Measurements from ENCODE around the gene RAPGEF5. TPM values are rescaled to one million over a fixed set of nuclear protein-coding genes. Genes with fewer than 3 reads are reported as not detected.

The RAPGEF5 gene
- total RNA-seq, result 5.8 and 6.3 TPM in 2 replicates

GRCh38 chr7:22356701-22357310, at the start of gene RAPGEF5:
TSS of gene RAPGEF5 (minus strand) at chr7:22357154. CDS start at chr7:22357060, 94 bp downstream.
- DNase-seq (ENCODE audit: low read depth) (peak; percentile 49), FAIRE-seq (no peak)
- TF ChIP-seq CTCF (IDR thresholded peaks at IDR 0.05; ENCODE audit: insufficient read depth, low read length, severe bottlenecking), result no peak
- no peaks in the 10 kb centered on the region for H3K27me3 ChIP-seq (ENCODE audit: control insufficient read depth, insufficient read depth, low read length)
- peak within 1 kb of the TSS; percentile 50 for H3K4me3 ChIP-seq (ENCODE audit: low read depth, low read length)
- H3K36me3 ChIP-seq (ENCODE audit: control insufficient read depth, insufficient read depth, low read length), result no peaks in the 10 kb centered on the region

- DNase-seq (ENCODE audit: low read depth) (no peak), FAIRE-seq (no peak)
- no peaks in the 10 kb centered on the region for H3K36me3 ChIP-seq (ENCODE audit: control insufficient read depth, insufficient read depth, low read length)
- no peak for TF ChIP-seq CTCF (IDR thresholded peaks at IDR 0.05; ENCODE audit: insufficient read depth, low read length, severe bottlenecking)
- no peak overlapping the region for H3K4me3 ChIP-seq (ENCODE audit: low read depth, low read length)
- no peaks in the 10 kb centered on the region for H3K27me3 ChIP-seq (ENCODE audit: control insufficient read depth, insufficient read depth, low read length)
Measured at GRCh38 chr7:22406715-22407114, 49.8 kb upstream of the RAPGEF5 start.

GRCh38 chr7:22404421-22405023, 47.6 kb upstream of the RAPGEF5 start:
- Histone ChIP-seq H3K4me3 (ENCODE audit: low read depth, low read length) (no peak overlapping the region), H3K36me3 (ENCODE audit: control insufficient read depth, insufficient read depth, low read length) (no peaks in the 10 kb centered on the region), H3K27me3 (ENCODE audit: control insufficient read depth, insufficient read depth, low read length) (no peaks in the 10 kb centered on the region)
- DNase-seq (ENCODE audit: low read depth) (no peak), FAIRE-seq (no peak)
- TF ChIP-seq CTCF (IDR thresholded peaks at IDR 0.05; ENCODE audit: insufficient read depth, low read length, severe bottlenecking), result no peak

GRCh38 chr7:22403344-22403743, 46.4 kb upstream of the RAPGEF5 start:
- no peak for DNase-seq (ENCODE audit: low read depth)
- no peak for FAIRE-seq
- TF ChIP-seq CTCF (IDR thresholded peaks at IDR 0.05; ENCODE audit: insufficient read depth, low read length, severe bottlenecking), result no peak

GRCh38 chr7:22402250-22402649, 45.3 kb upstream of the RAPGEF5 start:
- Histone ChIP-seq H3K4me3 (ENCODE audit: low read depth, low read length) (no peak overlapping the region), H3K36me3 (ENCODE audit: control insufficient read depth, insufficient read depth, low read length) (no peaks in the 10 kb centered on the region), H3K27me3 (ENCODE audit: control insufficient read depth, insufficient read depth, low read length) (no peaks in the 10 kb centered on the region)
- TF ChIP-seq CTCF (IDR thresholded peaks at IDR 0.05; ENCODE audit: insufficient read depth, low read length, severe bottlenecking), result no peak
- FAIRE-seq (no peak), DNase-seq (ENCODE audit: low read depth) (no peak)

More at GRCh38 chr7:22403344-22403743, 46.4 kb upstream of the RAPGEF5 start:
- Histone ChIP-seq H3K4me3 (ENCODE audit: low read depth, low read length) (no peak overlapping the region), H3K27me3 (ENCODE audit: control insufficient read depth, insufficient read depth, low read length) (no peaks in the 10 kb centered on the region), H3K36me3 (ENCODE audit: control insufficient read depth, insufficient read depth, low read length) (no peaks in the 10 kb centered on the region)

Measured in bronchial epithelial cell (primary cell).